Uterus (tissue), 2 donors: ENCODE measurements around the gene MINDY1.

Experiments used
- CTCF ChIP-seq, 4 experiments: fragments of 200-600 bp in 2 of 4; fragments of 450-650 bp in 2 of 4; sonication (generic) in 2 of 4; IDR thresholded peaks; one replicate each; pipeline ENCODE4 v1.5.1; 2016 to 2019; ENCODE audit warnings: antibody characterized with exemption in 4 of 4, mild to moderate bottlenecking in 2 of 4, moderate library complexity in 1 of 4
- POLR2A ChIP-seq, 2 donors: fragments of 450-650 bp; IDR thresholded peaks; one replicate each; pipeline ENCODE4 v1.6.1; 2016; ENCODE audit warnings: antibody characterized with exemption in 2 of 2, mild to moderate bottlenecking in 1 of 2, moderate library complexity in 1 of 2

- no peak for TF ChIP-seq CTCF (IDR thresholded peaks at IDR 0.05)
- TF ChIP-seq POLR2A (IDR thresholded peaks at IDR 0.05): no peak
Measured at GRCh38 chr1:151026460-151026859, 19.8 kb upstream of the MINDY1 start.
